HepG2 (cell line): Measurements from ENCODE around the gene TFB1M. TPM values are rescaled to one million over a fixed set of nuclear protein-coding genes. Genes with fewer than 3 reads are reported as not detected.

Experiments
- DPF2 ChIP-seq: sonication (generic); formaldehyde crosslinking; IDR thresholded peaks from 2 replicates; pipeline ENCODE4 v1.4.0; 2020; ENCODE audit warnings: mild to moderate bottlenecking, low read depth, missing genetic modification reagents, borderline replicate concordance
- GRHL1 ChIP-seq: sonication (generic); formaldehyde crosslinking; conservative IDR thresholded peaks from 2 replicates; pipeline ENCODE4 v1.8.0; 2022; ENCODE audit warnings: missing genetic modification reagents
- HIVEP1 ChIP-seq: sonication (generic); formaldehyde crosslinking; IDR thresholded peaks from 2 replicates; pipeline ENCODE4 v1.4.0; 2020; ENCODE audit warnings: mild to moderate bottlenecking, missing genetic modification reagents
- IKZF4 ChIP-seq: sonication (generic); formaldehyde crosslinking; IDR thresholded peaks from 2 replicates; pipeline ENCODE4 v1.5.1; 2020; ENCODE audit warnings: borderline replicate concordance, mild to moderate bottlenecking, low read depth, missing genetic modification reagents; ENCODE audit errors: not compliant biosample characterization
- PAF1 ChIP-seq: IDR thresholded peaks from 2 replicates; pipeline ENCODE4 v1.6.1; 2016; ENCODE audit warnings: missing genetic modification reagents, missing compliant biosample characterization
- POLR2AphosphoS5 ChIP-seq: IDR thresholded peaks from 2 replicates; pipeline ENCODE4 v1.6.1; 2012; ENCODE audit warnings: low read depth, low read length
- SMAD3 ChIP-seq: sonication (generic); formaldehyde crosslinking; IDR thresholded peaks from 2 replicates; pipeline ENCODE4 v1.4.0; 2020; ENCODE audit warnings: missing genetic modification reagents
- SMARCE1 ChIP-seq: fragments of 450-650 bp; IDR thresholded peaks from 2 replicates; pipeline ENCODE4 v1.6.1; 2017; ENCODE audit warnings: borderline replicate concordance
- SNRNP70 ChIP-seq: fragments of 200-400 bp; formaldehyde crosslinking; IDR thresholded peaks from 2 replicates; pipeline ENCODE4 v1.6.1; 2017; ENCODE audit warnings: mild to moderate bottlenecking, low read depth, low read length, moderate library complexity
- SP140L ChIP-seq: sonication (generic); formaldehyde crosslinking; IDR thresholded peaks from 2 replicates; pipeline ENCODE4 v1.4.0; 2020; ENCODE audit warnings: missing genetic modification reagents, borderline replicate concordance
- SRSF1 ChIP-seq: fragments of 200-400 bp; formaldehyde crosslinking; optimal IDR thresholded peaks from 2 replicates; pipeline ENCODE3; 2017; ENCODE audit warnings: mild to moderate bottlenecking, low read depth, low read length, moderate library complexity
- ZBTB1 ChIP-seq: sonication (generic); formaldehyde crosslinking; IDR thresholded peaks from 2 replicates; pipeline ENCODE4 v1.4.0; 2020; ENCODE audit warnings: missing genetic modification reagents, borderline replicate concordance
- ZC3H13 ChIP-seq: sonication (generic); formaldehyde crosslinking; IDR thresholded peaks from 2 replicates; pipeline ENCODE4 v1.8.1; 2023; ENCODE audit warnings: mild to moderate bottlenecking, missing genetic modification reagents, moderate library complexity
- ZNF143 ChIP-seq: sonication (generic); formaldehyde crosslinking; IDR thresholded peaks from 2 replicates; pipeline ENCODE4 v1.4.0; 2020; ENCODE audit warnings: missing genetic modification reagents
- ZNF564 ChIP-seq: sonication (generic); formaldehyde crosslinking; IDR thresholded peaks from 2 replicates; pipeline ENCODE4 v1.8.1; 2023; ENCODE audit warnings: mild to moderate bottlenecking, missing genetic modification reagents
- ZNF616 ChIP-seq: sonication (generic); formaldehyde crosslinking; IDR thresholded peaks from 2 replicates; pipeline ENCODE4 v1.5.0; 2020; ENCODE audit warnings: low read depth, mild to moderate bottlenecking, missing genetic modification reagents
- ZNF646 ChIP-seq: sonication (generic); formaldehyde crosslinking; IDR thresholded peaks from 2 replicates; pipeline ENCODE4 v1.9.0; 2021; ENCODE audit warnings: mild to moderate bottlenecking, missing genetic modification reagents
- ZNF75D ChIP-seq: sonication (generic); formaldehyde crosslinking; IDR thresholded peaks from 2 replicates; pipeline ENCODE4 v1.8.1; 2023; ENCODE audit warnings: missing genetic modification reagents, mild to moderate bottlenecking, borderline replicate concordance
- ZNF773 ChIP-seq: sonication (generic); formaldehyde crosslinking; IDR thresholded peaks from 2 replicates; pipeline ENCODE4 v1.4.0; 2020; ENCODE audit warnings: missing genetic modification reagents, borderline replicate concordance
- ZNF788 ChIP-seq: sonication (generic); formaldehyde crosslinking; IDR thresholded peaks from 2 replicates; pipeline ENCODE4 v1.5.0; 2020; ENCODE audit warnings: mild to moderate bottlenecking, missing genetic modification reagents, borderline replicate concordance
- polyA plus RNA-seq, 8 experiments: library from polyadenylated mRNA; depleted of rRNA in 3 of 8; stranded (reverse) in 7 of 8; unstranded in 1 of 8; fragments of >200 nt; fragmentation: Illumina TruSeq in 4 of 8; extraction: Trizol in 4 of 8; gene quantifications; 2 replicates each; pipeline versions ENCODE4 v1.2.1 to v1.2.3, GENCODE V29; 2011 to 2016; ENCODE audit warnings: low read depth in 4 of 8, missing spikeins in 1 of 8, mixed read lengths in 1 of 8; ENCODE audit not compliant: insufficient read depth in 1 of 8
- total RNA-seq, 5 experiments: library from RNA; depleted of rRNA; stranded (reverse); fragments of >200 nt; fragmentation: Illumina TruSeq; extraction: Trizol; gene quantifications; 2 replicates each; pipeline ENCODE4 v1.2.3, GENCODE V29; 2016; ENCODE audit warnings: low read depth in 1 of 5

The TFB1M gene
- total and polyA plus RNA-seq, 2 of the 13 experiments (the other 11 are each of a cell fraction or from before 2014, with no cell fraction given): 91.4 to 122 TPM

GRCh38 chr6:155325700-155326516 lies 11.6 kb upstream of the TFB1M start (continued):
- TF ChIP-seq ZC3H13 (CRISPR knock-in tag) (peak; percentile 93), ZNF616 (CRISPR knock-in tag) (0 out of 2 replicates have a peak, but pooled peaks have one; percentile 28), ZNF75D (CRISPR knock-in tag) (no peak), SP140L (CRISPR knock-in tag) (no peak), ZNF143 (no peak), ZNF646 (CRISPR knock-in tag) (no peak), DPF2 (CRISPR knock-in tag) (no peak), SRSF1 (no peak), HIVEP1 (CRISPR knock-in tag) (no peak), ZBTB1 (CRISPR knock-in tag) (no peak), ZNF773 (CRISPR knock-in tag) (no peak), POLR2AphosphoS5 (peak; percentile 62; the same call in 1 of the 2 replicates), ZNF788 (CRISPR knock-in tag) (peak; percentile 21; the same call in 1 of the 2 replicates), SNRNP70 (no peak), IKZF4 (no peak), ZNF564 (CRISPR knock-in tag) (peak; percentile 86), SMAD3 (no peak), PAF1 (peak; percentile 69; the same call in 1 of the 2 replicates), SMARCE1 (no peak), GRHL1 (CRISPR knock-in tag) (no peak)
